GM23338 (cell line): Measurements from ENCODE around the gene DPH6. TPM values are rescaled to one million over a fixed set of nuclear protein-coding genes. Genes with fewer than 3 reads are reported as not detected.

Experiments used
- ATAC-seq: fragments of 200-7000 bp; cut with Tn5 transposase; 3 replicates; pipeline ENCODE4 v1.9.1; 2020
- DNase-seq: peaks from one replicate; pipeline ENCODE4 v3.0.0-alpha.2; 2015; ENCODE audit warnings: low spot score
- H2AFZ ChIP-seq: fragments of 200-600 bp; sonication (generic); 2 replicates; pipeline ENCODE4 v1.8.0; 2016; ENCODE audit warnings: antibody characterized with exemption, mild to moderate bottlenecking, moderate library complexity
- H3F3A ChIP-seq: fragments of 200-600 bp; sonication (generic); replicated peaks from 2 replicates; pipeline ENCODE4 v1.8.0; 2017; ENCODE audit warnings: antibody characterized with exemption, mixed run types, low read depth
- H3K27ac ChIP-seq: fragments of 200-600 bp; sonication (generic); 2 replicates; pipeline ENCODE4 v1.6.1; 2016; ENCODE audit warnings: low read depth
- H3K27me3 ChIP-seq: fragments of 200-600 bp; sonication (generic); 2 replicates; pipeline ENCODE4 v1.8.0; 2016; ENCODE audit warnings: mild to moderate bottlenecking, mixed run types, moderate library complexity; ENCODE audit not compliant: insufficient read depth
- H3K36me3 ChIP-seq: fragments of 200-600 bp; sonication (generic); 2 replicates; pipeline ENCODE4 v1.8.0; 2016; ENCODE audit warnings: mild to moderate bottlenecking; ENCODE audit not compliant: insufficient read depth
- H3K4me1 ChIP-seq: fragments of 200-600 bp; sonication (generic); 2 replicates; pipeline ENCODE4 v1.8.0; 2016; ENCODE audit warnings: mild to moderate bottlenecking, moderate library complexity; ENCODE audit not compliant: insufficient read depth
- H3K4me2 ChIP-seq: fragments of 200-600 bp; sonication (generic); 2 replicates; pipeline ENCODE4 v1.7.1; 2017; ENCODE audit warnings: mixed run types
- H3K4me3 ChIP-seq: fragments of 200-600 bp; sonication (generic); 2 replicates; pipeline ENCODE4 v1.6.1; 2016; ENCODE audit warnings: mixed run types
- H3K79me2 ChIP-seq: fragments of 200-600 bp; sonication (generic); replicated peaks from 2 replicates; pipeline ENCODE4 v1.8.0; 2017; ENCODE audit warnings: mild to moderate bottlenecking; ENCODE audit not compliant: insufficient read depth
- H3K9me2 ChIP-seq: fragments of 200-600 bp; sonication (generic); 2 replicates; pipeline ENCODE4 v1.8.0; 2017; ENCODE audit not compliant: insufficient read depth
- H4K20me1 ChIP-seq: fragments of 200-600 bp; sonication (generic); replicated peaks from 2 replicates; pipeline ENCODE4 v1.8.0; 2017; ENCODE audit warnings: mild to moderate bottlenecking; ENCODE audit not compliant: insufficient read depth
- H3K27ac Mint-ChIP-seq: 2 replicates; pipeline ENCODE4 v1.8.0; 2020; ENCODE audit warnings: inconsistent platforms, mild to moderate bottlenecking, moderate library complexity, mixed read lengths
- H3K27me3 Mint-ChIP-seq: 3 replicates; pipeline ENCODE4 v1.8.0; 2022; ENCODE audit warnings: low read depth, mild to moderate bottlenecking, moderate library complexity, mixed read lengths, inconsistent platforms; ENCODE audit not compliant: insufficient read depth, poor library complexity
- H3K36me3 Mint-ChIP-seq: 3 replicates; pipeline ENCODE4 v1.8.0; 2021; ENCODE audit warnings: low read depth, mild to moderate bottlenecking, inconsistent platforms, moderate library complexity, mixed read lengths
- H3K4me1 Mint-ChIP-seq: 3 replicates; pipeline ENCODE4 v1.8.0; 2020; ENCODE audit warnings: mild to moderate bottlenecking, inconsistent platforms, mixed read lengths
- H3K4me3 Mint-ChIP-seq: 3 replicates; pipeline ENCODE4 v1.8.0; 2021; ENCODE audit warnings: moderate library complexity, mild to moderate bottlenecking, inconsistent platforms, mixed read lengths
- H3K9me3 Mint-ChIP-seq: 3 replicates; pipeline ENCODE4 v1.8.0; 2020; ENCODE audit warnings: moderate library complexity, mild to moderate bottlenecking, inconsistent platforms, mixed read lengths
- CTCF ChIP-seq, 2 experiments: fragments of 200-600 bp in 1 of 2; sonication (generic) in 1 of 2; conservative IDR thresholded peaks; 2 replicates each; pipeline versions ENCODE4 v1.5.1 to v1.6.1; 2016 to 2017; ENCODE audit warnings: antibody characterized with exemption in 2 of 2, low read depth in 2 of 2, mild to moderate bottlenecking in 2 of 2, moderate library complexity in 1 of 2
- EZH2 ChIP-seq: fragments of 200-600 bp; sonication (generic); IDR thresholded peaks from one replicate; pipeline ENCODE4 v1.8.0; 2017; ENCODE audit warnings: antibody characterized with exemption, mild to moderate bottlenecking, low read depth; ENCODE audit not compliant: unreplicated experiment
- JUNB ChIP-seq: IDR thresholded peaks from one replicate; pipeline ENCODE4 v1.6.1; 2016; ENCODE audit warnings: antibody characterized with exemption; ENCODE audit not compliant: unreplicated experiment
- NANOG ChIP-seq: IDR thresholded peaks from 2 replicates; pipeline ENCODE4 v1.6.1; 2016; ENCODE audit warnings: antibody characterized with exemption, borderline replicate concordance
- POLR2AphosphoS5 ChIP-seq: IDR thresholded peaks from 2 replicates; pipeline ENCODE4 v1.6.1; 2016; ENCODE audit warnings: antibody characterized with exemption, low read depth
- REST ChIP-seq: IDR thresholded peaks from one replicate; pipeline ENCODE4 v1.6.1; 2018; ENCODE audit warnings: antibody characterized with exemption; ENCODE audit not compliant: unreplicated experiment
- STAT1 ChIP-seq: IDR thresholded peaks from one replicate; pipeline ENCODE4 v1.6.1; 2016; ENCODE audit warnings: antibody characterized with exemption; ENCODE audit not compliant: unreplicated experiment
- ZNF114 ChIP-seq: fragments of 250-450 bp; sonication (Bioruptor Pico); IDR thresholded peaks from 2 replicates; pipeline ENCODE4 v1.5.0; 2020; ENCODE audit warnings: mild to moderate bottlenecking, moderate library complexity
- polyA plus RNA-seq: library from polyadenylated mRNA; unstranded; fragments of >200 nt; fragmentation: Nextera tagmentation; extraction: Ambion mirVana; gene quantifications from 2 replicates; pipeline ENCODE4 v1.2.1, GENCODE V29; 2016
- total RNA-seq: library from RNA; depleted of rRNA; stranded (reverse); fragments of >200 nt; shearing (Covaris generic); gene quantifications from 2 replicates; pipeline ENCODE4 v1.2.3, GENCODE V29; 2014
- TF ChIP-seq, protein P1 (sequence below): fragments of 250-450 bp; sonication (Bioruptor Pico); IDR thresholded peaks from 2 replicates; pipeline ENCODE4 v1.5.0; 2020; ENCODE audit warnings: mild to moderate bottlenecking, moderate library complexity

Gene DPH6
- total and polyA plus RNA-seq, 2 experiments from 2014 or later = 37.9 to 46.9 TPM

- no peaks in the 10 kb centered on the region for H3K9me2 ChIP-seq
- DNase-seq (peak; percentile 44), ATAC-seq (peak; percentile 84)
- no peaks in the 10 kb centered on the region for H4K20me1 ChIP-seq
- Mint-ChIP-seq H3K27me3 (no peaks in the 10 kb centered on the region), H3K27ac (no peak overlapping the region), H3K4me3 (no peak overlapping the region), H3K9me3 (peaks cover 2% of the 10 kb centered on the region; the same call in 1 of the 3 replicates), H3K4me1 (peaks cover 17% of the 10 kb centered on the region), H3K36me3 (peaks cover 12% of the 10 kb centered on the region; the same call in 2 of the 3 replicates)
- H3K4me2 ChIP-seq = 0 out of 2 replicates have a peak overlapping the region, but pooled peaks have one; percentile 25
- no peaks in the 10 kb centered on the region for H3K27me3 ChIP-seq
- TF ChIP-seq, protein P1, sequence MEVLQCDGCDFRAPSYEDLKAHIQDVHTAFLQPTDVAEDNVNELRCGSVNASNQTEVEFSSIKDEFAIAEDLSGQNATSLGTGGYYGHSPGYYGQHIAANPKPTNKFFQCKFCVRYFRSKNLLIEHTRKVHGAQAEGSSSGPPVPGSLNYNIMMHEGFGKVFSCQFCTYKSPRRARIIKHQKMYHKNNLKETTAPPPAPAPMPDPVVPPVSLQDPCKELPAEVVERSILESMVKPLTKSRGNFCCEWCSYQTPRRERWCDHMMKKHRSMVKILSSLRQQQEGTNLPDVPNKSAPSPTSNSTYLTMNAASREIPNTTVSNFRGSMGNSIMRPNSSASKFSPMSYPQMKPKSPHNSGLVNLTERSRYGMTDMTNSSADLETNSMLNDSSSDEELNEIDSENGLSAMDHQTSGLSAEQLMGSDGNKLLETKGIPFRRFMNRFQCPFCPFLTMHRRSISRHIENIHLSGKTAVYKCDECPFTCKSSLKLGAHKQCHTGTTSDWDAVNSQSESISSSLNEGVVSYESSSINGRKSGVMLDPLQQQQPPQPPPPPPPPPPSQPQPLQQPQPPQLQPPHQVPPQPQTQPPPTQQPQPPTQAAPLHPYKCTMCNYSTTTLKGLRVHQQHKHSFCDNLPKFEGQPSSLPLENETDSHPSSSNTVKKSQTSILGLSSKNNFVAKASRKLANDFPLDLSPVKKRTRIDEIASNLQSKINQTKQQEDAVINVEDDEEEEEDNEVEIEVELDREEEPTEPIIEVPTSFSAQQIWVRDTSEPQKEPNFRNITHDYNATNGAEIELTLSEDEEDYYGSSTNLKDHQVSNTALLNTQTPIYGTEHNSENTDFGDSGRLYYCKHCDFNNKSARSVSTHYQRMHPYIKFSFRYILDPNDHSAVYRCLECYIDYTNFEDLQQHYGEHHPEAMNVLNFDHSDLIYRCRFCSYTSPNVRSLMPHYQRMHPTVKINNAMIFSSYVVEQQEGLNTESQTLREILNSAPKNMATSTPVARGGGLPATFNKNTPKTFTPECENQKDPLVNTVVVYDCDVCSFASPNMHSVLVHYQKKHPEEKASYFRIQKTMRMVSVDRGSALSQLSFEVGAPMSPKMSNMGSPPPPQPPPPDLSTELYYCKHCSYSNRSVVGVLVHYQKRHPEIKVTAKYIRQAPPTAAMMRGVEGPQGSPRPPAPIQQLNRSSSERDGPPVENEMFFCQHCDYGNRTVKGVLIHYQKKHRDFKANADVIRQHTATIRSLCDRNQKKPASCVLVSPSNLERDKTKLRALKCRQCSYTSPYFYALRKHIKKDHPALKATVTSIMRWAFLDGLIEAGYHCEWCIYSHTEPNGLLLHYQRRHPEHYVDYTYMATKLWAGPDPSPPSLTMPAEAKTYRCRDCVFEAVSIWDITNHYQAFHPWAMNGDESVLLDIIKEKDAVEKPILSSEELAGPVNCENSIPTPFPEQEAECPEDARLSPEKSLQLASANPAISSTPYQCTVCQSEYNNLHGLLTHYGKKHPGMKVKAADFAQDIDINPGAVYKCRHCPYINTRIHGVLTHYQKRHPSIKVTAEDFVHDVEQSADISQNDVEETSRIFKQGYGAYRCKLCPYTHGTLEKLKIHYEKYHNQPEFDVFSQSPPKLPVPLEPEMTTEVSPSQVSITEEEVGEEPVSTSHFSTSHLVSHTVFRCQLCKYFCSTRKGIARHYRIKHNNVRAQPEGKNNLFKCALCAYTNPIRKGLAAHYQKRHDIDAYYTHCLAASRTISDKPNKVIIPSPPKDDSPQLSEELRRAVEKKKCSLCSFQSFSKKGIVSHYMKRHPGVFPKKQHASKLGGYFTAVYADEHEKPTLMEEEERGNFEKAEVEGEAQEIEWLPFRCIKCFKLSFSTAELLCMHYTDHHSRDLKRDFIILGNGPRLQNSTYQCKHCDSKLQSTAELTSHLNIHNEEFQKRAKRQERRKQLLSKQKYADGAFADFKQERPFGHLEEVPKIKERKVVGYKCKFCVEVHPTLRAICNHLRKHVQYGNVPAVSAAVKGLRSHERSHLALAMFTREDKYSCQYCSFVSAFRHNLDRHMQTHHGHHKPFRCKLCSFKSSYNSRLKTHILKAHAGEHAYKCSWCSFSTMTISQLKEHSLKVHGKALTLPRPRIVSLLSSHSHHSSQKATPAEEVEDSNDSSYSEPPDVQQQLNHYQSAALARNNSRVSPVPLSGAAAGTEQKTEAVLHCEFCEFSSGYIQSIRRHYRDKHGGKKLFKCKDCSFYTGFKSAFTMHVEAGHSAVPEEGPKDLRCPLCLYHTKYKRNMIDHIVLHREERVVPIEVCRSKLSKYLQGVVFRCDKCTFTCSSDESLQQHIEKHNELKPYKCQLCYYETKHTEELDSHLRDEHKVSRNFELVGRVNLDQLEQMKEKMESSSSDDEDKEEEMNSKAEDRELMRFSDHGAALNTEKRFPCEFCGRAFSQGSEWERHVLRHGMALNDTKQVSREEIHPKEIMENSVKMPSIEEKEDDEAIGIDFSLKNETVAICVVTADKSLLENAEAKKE (CRISPR knock-in tag) = no peak
- no peak for TF ChIP-seq POLR2AphosphoS5
- H3F3A ChIP-seq = no peaks in the 10 kb centered on the region
- H3K4me3 ChIP-seq = no peak overlapping the region
- H3K4me1 ChIP-seq = no peaks in the 10 kb centered on the region
- H3K79me2 ChIP-seq = no peaks in the 10 kb centered on the region
- H3K27ac ChIP-seq = no peak overlapping the region
- H3K36me3 ChIP-seq = no peaks in the 10 kb centered on the region
- H2AFZ ChIP-seq = no peak overlapping the region; the same call in 1 of the 2 replicates
Measured at GRCh38 chr15:35479423-35479822, 66.5 kb downstream of the DPH6 start.

DNA sequence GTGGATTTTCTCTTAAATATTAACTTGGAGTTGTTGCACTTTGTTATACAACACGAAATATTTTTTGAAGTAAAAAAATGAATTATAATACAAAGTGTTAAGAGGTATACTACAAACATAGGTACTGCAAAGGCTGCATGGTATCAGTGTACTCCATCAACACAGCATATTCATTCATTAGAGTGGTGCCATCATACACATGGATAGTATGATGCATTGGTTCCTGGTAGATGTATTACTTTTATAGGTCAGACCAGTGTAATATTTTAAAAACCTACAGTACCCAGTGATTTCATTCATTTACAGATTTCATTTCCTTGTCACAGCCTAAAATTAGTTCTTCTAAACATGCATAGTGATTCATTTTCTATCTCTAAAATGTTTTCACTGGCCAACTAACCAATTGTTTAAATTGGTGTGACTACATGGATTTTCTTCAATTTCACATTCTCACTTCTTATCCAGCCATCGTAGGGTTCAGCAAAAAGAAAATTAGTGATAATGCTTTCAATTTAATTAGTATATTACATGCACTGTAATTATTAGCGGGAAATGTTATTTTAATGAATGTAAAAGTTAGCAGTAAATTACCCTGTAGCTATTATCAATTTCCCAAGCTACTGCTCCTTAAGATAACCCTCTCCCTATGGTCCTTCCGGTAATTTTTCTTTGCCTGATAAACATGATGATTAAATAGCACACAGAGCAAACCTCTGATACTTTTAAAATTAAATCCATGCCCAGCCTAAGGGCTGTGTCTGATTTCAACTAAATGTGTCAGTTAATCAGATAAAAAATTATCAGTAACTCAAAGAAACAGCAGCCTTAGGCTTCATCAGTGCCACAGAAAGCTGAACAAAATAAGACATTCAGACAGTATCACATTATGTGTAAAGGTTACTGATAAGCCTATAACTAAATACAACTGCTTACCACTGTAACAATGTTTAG is 68.4 kb downstream of the DPH6 start:
- Histone ChIP-seq H3F3A (no peaks in the 10 kb centered on the region), H2AFZ (no peak overlapping the region), H3K4me2 (no peak overlapping the region), H3K9me2 (no peaks in the 10 kb centered on the region), H3K27me3 (no peaks in the 10 kb centered on the region), H3K79me2 (no peaks in the 10 kb centered on the region), H3K4me3 (no peak overlapping the region), H3K27ac (no peak overlapping the region), H4K20me1 (no peaks in the 10 kb centered on the region), H3K4me1 (no peaks in the 10 kb centered on the region), H3K36me3 (no peaks in the 10 kb centered on the region)
- H3K27me3 Mint-ChIP-seq = peaks cover 2% of the 10 kb centered on the region
- ATAC-seq (no peak), DNase-seq (no peak)
- H3K4me1 Mint-ChIP-seq = peaks cover 17% of the 10 kb centered on the region
- no peak overlapping the region for H3K4me3 Mint-ChIP-seq
- H3K9me3 Mint-ChIP-seq = no peaks in the 10 kb centered on the region
- H3K36me3 Mint-ChIP-seq = no peaks in the 10 kb centered on the region
- H3K27ac Mint-ChIP-seq = no peak overlapping the region
- TF ChIP-seq NANOG = no peak
- TF ChIP-seq JUNB = no peak
- TF ChIP-seq ZNF114 (CRISPR knock-in tag) = no peak
- TF ChIP-seq STAT1 = no peak
- no peak for TF ChIP-seq REST
- no peak for TF ChIP-seq CTCF (conservative IDR thresholded peaks at IDR 0.05; ENCODE audit: low read depth in 2 of 2)
- no peak for TF ChIP-seq EZH2
